B cell (primary cell): ENCODE measurements around the gene CACHD1.

Source experiments
- CTCF ChIP-seq: fragments of 200-600 bp; IDR thresholded peaks from one replicate; pipeline ENCODE4 v1.8.0; 2022; ENCODE audit warnings: antibody characterized with exemption, mild to moderate bottlenecking
- EZH2 ChIP-seq: IDR thresholded peaks from 2 replicates; pipeline ENCODE4 v1.6.1; 2012; ENCODE audit warnings: borderline replicate concordance, low read depth, mild to moderate bottlenecking, moderate library complexity, low read length; ENCODE audit not compliant: insufficient read depth, poor library complexity, severe bottlenecking

GRCh38 chr1:64540265-64540791 lies 70.4 kb downstream of the CACHD1 start:
- TF ChIP-seq CTCF (no peak), EZH2 (no peak)
